K562 (cell line): Measurements from ENCODE around the gene SYMPK. TPM values are rescaled to one million over a fixed set of nuclear protein-coding genes. Genes with fewer than 3 reads are reported as not detected.

Experiments
- ATAC-seq: fragments of 200-7000 bp; cut with Tn5 transposase; 3 replicates; pipeline ENCODE4 v1.9.1; 2020; ENCODE audit warnings: moderate library complexity
- BruUV-seq: library from RNA; stranded (reverse); fragments of 400-500 nt; replicated peaks from 2 replicates; lab custom pipeline; 2021; lab: Mats Ljungman, UMichigan
- CTCF ChIA-PET: fragments of 300-600 bp; formaldehyde crosslinking; extraction: SDS; loops from one replicate; lab custom pipeline; 2021; ENCODE audit warnings: low intra/inter-chr PET ratio; lab: Yijun Ruan, JAX
- POLR2A ChIA-PET: fragments of 300-600, 350-650 bp; sonication (Branson Sonifier 250); formaldehyde crosslinking; extraction: SDS; loops from one replicate; lab custom pipeline; 2021; ENCODE audit warnings: antibody characterized with exemption, inconsistent platforms; lab: Yijun Ruan, JAX
- DNase-seq, 4 experiments: peaks; one replicate each; pipeline versions ENCODE4 v3.0.0 to v3.0.0-alpha.2; 2011 to 2018; ENCODE audit warnings: low spot score in 3 of 4, mixed read lengths in 3 of 4; ENCODE audit errors: extremely low read depth in 1 of 4
- FAIRE-seq: peaks from 2 replicates; lab custom pipeline; 2011; peaks lifted over from hg19 to GRCh38; lab: Jason Lieb, UNC
- H2AFZ ChIP-seq: 2 replicates; pipeline ENCODE4 v1.6.0; 2011; ENCODE audit warnings: low read depth, low read length, control low read depth, inconsistent platforms
- H3K27ac ChIP-seq: fragments of 200-600 bp; 3 replicates; pipeline ENCODE4 v1.8.0; 2011; ENCODE audit warnings: low read depth, mild to moderate bottlenecking, control low read depth, inconsistent platforms, low read length, moderate library complexity, mixed read lengths; ENCODE audit errors: extremely low read depth
- H3K27me3 ChIP-seq, 2 experiments: fragments of 300-600 bp in 1 of 2; 2 replicates in 1 of 2; 3 replicates in 1 of 2; pipeline versions ENCODE4 v1.6.0 to v1.8.0; 2011; ENCODE audit warnings: inconsistent platforms in 2 of 2, low read length in 2 of 2, mild to moderate bottlenecking in 1 of 2, mixed read lengths in 1 of 2, moderate library complexity in 1 of 2; ENCODE audit not compliant: control insufficient read depth in 2 of 2, insufficient read depth in 2 of 2
- H3K36me3 ChIP-seq: fragments of 300-600 bp; 3 replicates; pipeline ENCODE4 v1.8.0; 2011; ENCODE audit warnings: mild to moderate bottlenecking, low read length, inconsistent platforms; ENCODE audit not compliant: control insufficient read depth, insufficient read depth
- H3K4me1 ChIP-seq, 2 experiments: fragments of 200-600 bp in 1 of 2; replicated peaks in 1 of 2; 2 replicates in 1 of 2; 3 replicates in 1 of 2; pipeline versions ENCODE4 v1.5.1 to v1.8.0; 2011; ENCODE audit warnings: inconsistent platforms in 2 of 2, low read length in 2 of 2, mild to moderate bottlenecking in 1 of 2, mixed read lengths in 1 of 2, moderate library complexity in 1 of 2; ENCODE audit not compliant: control insufficient read depth in 2 of 2, insufficient read depth in 2 of 2
- H3K4me2 ChIP-seq: 2 replicates; pipeline ENCODE4 v1.6.1; 2011; ENCODE audit warnings: low read length, control low read depth, inconsistent platforms, mixed read lengths; ENCODE audit not compliant: insufficient read depth
- H3K4me3 ChIP-seq: fragments of 200-600 bp; sonication (generic), shearing (Covaris generic); 2 replicates; pipeline ENCODE4 v1.5.1; 2016; ENCODE audit warnings: control low read depth, inconsistent platforms
- H3K79me2 ChIP-seq: fragments of 200-600 bp; 3 replicates; pipeline ENCODE4 v1.8.0; 2011; ENCODE audit warnings: low read length, inconsistent platforms; ENCODE audit not compliant: control insufficient read depth, insufficient read depth
- H3K9ac ChIP-seq, 2 experiments: 2 replicates each; pipeline versions ENCODE4 v1.6.0 to v1.6.1; 2011; ENCODE audit warnings: low read depth in 2 of 2, low read length in 2 of 2, control low read depth in 1 of 2, inconsistent platforms in 1 of 2, mild to moderate bottlenecking in 1 of 2, mixed read lengths in 1 of 2; ENCODE audit not compliant: insufficient read depth in 1 of 2
- H3K9me1 ChIP-seq: one replicate; pipeline ENCODE4 v1.6.0; 2011; ENCODE audit warnings: inconsistent platforms, mild to moderate bottlenecking, low read length, moderate library complexity; ENCODE audit not compliant: control insufficient read depth, insufficient read depth
- H3K9me3 ChIP-seq: replicated peaks from 2 replicates; pipeline ENCODE4 v1.5.1; 2011; ENCODE audit warnings: low read depth, low read length, inconsistent platforms; ENCODE audit not compliant: control insufficient read depth, insufficient read depth
- H4K20me1 ChIP-seq: replicated peaks from 2 replicates; pipeline ENCODE4 v1.6.1; 2011; ENCODE audit warnings: low read length, inconsistent platforms, mixed read lengths; ENCODE audit not compliant: control insufficient read depth, insufficient read depth
- ERF ChIP-seq: fragments of 450-650 bp; formaldehyde crosslinking; IDR thresholded peaks from 2 replicates; pipeline ENCODE4 v1.4.0; 2020; ENCODE audit warnings: mild to moderate bottlenecking, mixed read lengths
- IRF2 ChIP-seq: sonication (generic); formaldehyde crosslinking; IDR thresholded peaks from 2 replicates; pipeline ENCODE4 v1.8.1; 2022; ENCODE audit warnings: mild to moderate bottlenecking, missing genetic modification reagents
- MYC ChIP-seq, 2 experiments: fragments of 250-450 bp in 1 of 2; sonication (Bioruptor Pico) in 1 of 2; IDR thresholded peaks; 2 replicates each; pipeline versions ENCODE4 v1.5.1 to v1.6.1; 2012 to 2021; ENCODE audit warnings: low read depth in 2 of 2, borderline replicate concordance in 1 of 2, improper control_type of control experiment in 1 of 2, low read length in 1 of 2, mild to moderate bottlenecking in 1 of 2, moderate library complexity in 1 of 2
- POLR2AphosphoS5 ChIP-seq: IDR thresholded peaks from 2 replicates; pipeline ENCODE4 v1.6.1; 2011; ENCODE audit warnings: mild to moderate bottlenecking, low read depth, low read length, moderate library complexity; ENCODE audit not compliant: control insufficient read depth, insufficient read depth
- PYGO2 ChIP-seq: fragments of 450-650 bp; IDR thresholded peaks from 2 replicates; pipeline ENCODE4 v1.6.1; 2016; ENCODE audit warnings: mild to moderate bottlenecking, missing genetic modification characterization, moderate library complexity, missing compliant biosample characterization
- RHOXF2B ChIP-seq: fragments of 250-450 bp; sonication (Bioruptor Pico); conservative IDR thresholded peaks from 2 replicates; pipeline ENCODE4 v1.5.1; 2021
- SMAD4 ChIP-seq: fragments of 250-450 bp; sonication (Bioruptor Pico); conservative IDR thresholded peaks from 2 replicates; pipeline ENCODE4 v1.8.0; 2021; ENCODE audit warnings: inconsistent platforms, mild to moderate bottlenecking, moderate library complexity
- SPI1 ChIP-seq: IDR thresholded peaks from 2 replicates; pipeline ENCODE4 v1.6.1; 2011; ENCODE audit warnings: low read depth, low read length, control low read depth, borderline replicate concordance
- ZNF143 ChIP-seq: sonication (generic); formaldehyde crosslinking; IDR thresholded peaks from 2 replicates; pipeline ENCODE4 v1.9.0; 2022; ENCODE audit warnings: mild to moderate bottlenecking, missing genetic modification reagents
- ZNF444 ChIP-seq: fragments of 250-450 bp; sonication (Bioruptor Pico); IDR thresholded peaks from 2 replicates; pipeline ENCODE4 v1.4.0; 2020; ENCODE audit warnings: mild to moderate bottlenecking, moderate library complexity
- ZNF551 ChIP-seq: fragments of 250-450 bp; sonication (Bioruptor Pico); IDR thresholded peaks from 2 replicates; pipeline ENCODE4 v1.5.0; 2021; ENCODE audit warnings: mild to moderate bottlenecking, moderate library complexity
- ZNF583 ChIP-seq: fragments of 250-450 bp; sonication (Bioruptor Pico); IDR thresholded peaks from 2 replicates; pipeline ENCODE4 v1.4.0; 2020
- WGBS: fragments of 100-300 bp; shearing (Covaris generic); methylation state at CpG from one replicate; pipeline ENCODE4 v1.1.6; 2016; ENCODE audit warnings: low coverage, mixed read lengths; ENCODE audit not compliant: insufficient coverage; ENCODE audit errors: missing lambda C conversion rate; 5-methylcytosine and 5-hydroxymethylcytosine counted together
- in situ Hi-C: fragments of 300-500 bp; cut with MboI; formaldehyde crosslinking; loops from 4 replicates; pipeline ENCODE4 v1.15.0; 2018; ENCODE audit warnings: inconsistent platforms, mixed read lengths
- intact Hi-C: fragments of 100-400 bp; cut with micrococcal nuclease; formaldehyde crosslinking; loops from 2 replicates; pipeline ENCODE4 v1.14.2; 2022
- polyA plus RNA-seq, 8 experiments: library from polyadenylated mRNA; depleted of rRNA in 4 of 8; stranded (reverse) in 5 of 8; unstranded in 3 of 8; fragments of >200 nt; fragmentation: Nextera tagmentation in 2 of 8; fragmentation: Illumina TruSeq in 1 of 8; extraction: Ambion mirVana in 2 of 8; extraction: Trizol in 1 of 8; gene quantifications; 2 replicates each; pipeline versions ENCODE4 v1.2.1 to v1.2.3, GENCODE V29; 2011 to 2014; ENCODE audit warnings: inconsistent platforms in 1 of 8, missing spikeins in 1 of 8
- total RNA-seq, 7 experiments: library from RNA; depleted of rRNA in 6 of 7; stranded (reverse); fragments of >200 nt in 6 of 7; fragmentation: Illumina TruSeq in 2 of 7; extraction: Trizol in 2 of 7; gene quantifications; 2 replicates each; pipeline versions ENCODE4 v1.2.1 to v1.2.3, GENCODE V29; 2011 to 2021; ENCODE audit warnings: low replicate concordance in 1 of 7
- TF ChIP-seq, protein P1 (sequence below): fragments of 450-650 bp; IDR thresholded peaks from 2 replicates; pipeline ENCODE4 v1.6.1; 2016; ENCODE audit warnings: mild to moderate bottlenecking
- TF ChIP-seq, protein P2 (sequence below), 3 experiments: IDR thresholded peaks in 2 of 3; conservative IDR thresholded peaks in 1 of 3; 2 replicates each; pipeline ENCODE4 v1.5.1; 2011 to 2012; ENCODE audit warnings: low read length in 3 of 3, mild to moderate bottlenecking in 3 of 3, control low read depth in 2 of 3, improper control_type of control experiment in 1 of 3, inconsistent platforms in 1 of 3, low read depth in 1 of 3, mixed read lengths in 1 of 3, moderate library complexity in 1 of 3; ENCODE audit not compliant: insufficient read depth in 2 of 3
- TF ChIP-seq, protein P3 (sequence below): sonication (generic); IDR thresholded peaks from 2 replicates; pipeline ENCODE4 v1.6.1; 2016
- TF ChIP-seq, protein P4 (sequence below): fragments of 450-650 bp; IDR thresholded peaks from 2 replicates; pipeline ENCODE4 v1.6.1; 2016; ENCODE audit warnings: antibody characterized with exemption

Gene SYMPK
- total and polyA plus RNA-seq, 9 of the 15 experiments (the other 6 are each of a cell fraction or from before 2014, with no cell fraction given) = 0.73 to 95.5 (median 58.4) TPM

DNA sequence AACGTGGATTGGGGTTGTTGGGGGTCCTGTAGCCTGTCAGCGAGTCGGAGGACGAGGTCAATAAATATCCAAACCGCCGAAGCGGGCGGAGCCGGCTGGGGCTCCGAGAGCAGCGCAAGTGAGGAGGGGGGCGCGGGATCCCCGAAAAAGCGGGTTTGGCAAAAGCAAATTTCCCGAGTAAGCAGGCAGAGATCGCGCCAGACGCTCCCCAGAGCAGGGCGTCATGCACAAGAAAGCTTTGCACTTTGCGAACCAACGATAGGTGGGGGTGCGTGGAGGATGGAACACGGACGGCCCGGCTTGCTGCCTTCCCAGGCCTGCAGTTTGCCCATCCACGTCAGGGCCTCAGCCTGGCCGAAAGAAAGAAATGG lies 93.1 kb downstream of the SYMPK start:
- CTCF ChIA-PET = interaction anchor here (1.4 to 2.9 kb wide), 3 partner anchors 29 to 308 kb away, joined by 5 to 22 read pairs (median 14); no protein-coding TSS in a partner anchor
- Histone ChIP-seq H3K36me3 (peaks cover 12% of the 10 kb centered on the region; the same call in 1 of the 3 replicates), H3K4me3 (peak overlapping the region; percentile 56), H2AFZ (peak overlapping the region; percentile 72), H4K20me1 (no peaks in the 10 kb centered on the region), H3K9me1 (no peaks in the 10 kb centered on the region), H3K4me1 (peaks cover 10 to 74% of the 10 kb centered on the region in 2 experiments; a peak in 4 of 5 replicates), H3K79me2 (peaks cover 17% of the 10 kb centered on the region; the same call in 2 of the 3 replicates), H3K27ac (peak overlapping the region; percentile 75), H3K27me3 (no peaks in the 10 kb centered on the region), H3K4me2 (peak overlapping the region; percentile 92), H3K9me3 (no peaks in the 10 kb centered on the region), H3K9ac (peak overlapping the region; percentile 53 to 79)
- POLR2A ChIA-PET = interaction anchor here (0.6 to 5.9 kb wide), 13 partner anchors 13 to 249 kb away, joined by 3 to 70 read pairs (median 4); partner anchors contain the start of genes DMPK, DMWD, FBXO46 and QPCTL
- intact Hi-C loops (loop anchor here (1.0 kb wide), 2 partner anchors 29 to 53 kb away; no protein-coding TSS in a partner anchor), in situ Hi-C loops (no loop called here)
- FAIRE-seq = no peak
- peak in 2 of 4 experiments; percentile 39 to 53 for DNase-seq
- no TSS peak for BruUV-seq
- 0% methylated on average over 16 of the region's 28 CpGs for WGBS
- peak; percentile 2; the same call in 1 of the 3 replicates for ATAC-seq
- TF ChIP-seq POLR2AphosphoS5 (no peak), SPI1 (no peak), MYC (IDR thresholded peaks at IDR 0.05; ENCODE audit: low read depth, low read length) (no peak), MYC (CRISPR knock-in tag; IDR thresholded peaks at IDR 0.05; ENCODE audit: borderline replicate concordance, low read depth) (no peak), ZNF444 (CRISPR knock-in tag) (no peak), PYGO2 (tag) (no peak), ERF (CRISPR knock-in tag) (no peak), IRF2 (CRISPR knock-in tag) (no peak), ZNF143 (no peak), SMAD4 (CRISPR knock-in tag) (no peak), RHOXF2B (CRISPR knock-in tag) (no peak), ZNF551 (CRISPR knock-in tag) (no peak), ZNF583 (CRISPR knock-in tag) (no peak)
- TF ChIP-seq, protein P1, sequence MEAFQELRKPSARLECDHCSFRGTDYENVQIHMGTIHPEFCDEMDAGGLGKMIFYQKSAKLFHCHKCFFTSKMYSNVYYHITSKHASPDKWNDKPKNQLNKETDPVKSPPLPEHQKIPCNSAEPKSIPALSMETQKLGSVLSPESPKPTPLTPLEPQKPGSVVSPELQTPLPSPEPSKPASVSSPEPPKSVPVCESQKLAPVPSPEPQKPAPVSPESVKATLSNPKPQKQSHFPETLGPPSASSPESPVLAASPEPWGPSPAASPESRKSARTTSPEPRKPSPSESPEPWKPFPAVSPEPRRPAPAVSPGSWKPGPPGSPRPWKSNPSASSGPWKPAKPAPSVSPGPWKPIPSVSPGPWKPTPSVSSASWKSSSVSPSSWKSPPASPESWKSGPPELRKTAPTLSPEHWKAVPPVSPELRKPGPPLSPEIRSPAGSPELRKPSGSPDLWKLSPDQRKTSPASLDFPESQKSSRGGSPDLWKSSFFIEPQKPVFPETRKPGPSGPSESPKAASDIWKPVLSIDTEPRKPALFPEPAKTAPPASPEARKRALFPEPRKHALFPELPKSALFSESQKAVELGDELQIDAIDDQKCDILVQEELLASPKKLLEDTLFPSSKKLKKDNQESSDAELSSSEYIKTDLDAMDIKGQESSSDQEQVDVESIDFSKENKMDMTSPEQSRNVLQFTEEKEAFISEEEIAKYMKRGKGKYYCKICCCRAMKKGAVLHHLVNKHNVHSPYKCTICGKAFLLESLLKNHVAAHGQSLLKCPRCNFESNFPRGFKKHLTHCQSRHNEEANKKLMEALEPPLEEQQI = no peak
- TF ChIP-seq, protein P2, sequence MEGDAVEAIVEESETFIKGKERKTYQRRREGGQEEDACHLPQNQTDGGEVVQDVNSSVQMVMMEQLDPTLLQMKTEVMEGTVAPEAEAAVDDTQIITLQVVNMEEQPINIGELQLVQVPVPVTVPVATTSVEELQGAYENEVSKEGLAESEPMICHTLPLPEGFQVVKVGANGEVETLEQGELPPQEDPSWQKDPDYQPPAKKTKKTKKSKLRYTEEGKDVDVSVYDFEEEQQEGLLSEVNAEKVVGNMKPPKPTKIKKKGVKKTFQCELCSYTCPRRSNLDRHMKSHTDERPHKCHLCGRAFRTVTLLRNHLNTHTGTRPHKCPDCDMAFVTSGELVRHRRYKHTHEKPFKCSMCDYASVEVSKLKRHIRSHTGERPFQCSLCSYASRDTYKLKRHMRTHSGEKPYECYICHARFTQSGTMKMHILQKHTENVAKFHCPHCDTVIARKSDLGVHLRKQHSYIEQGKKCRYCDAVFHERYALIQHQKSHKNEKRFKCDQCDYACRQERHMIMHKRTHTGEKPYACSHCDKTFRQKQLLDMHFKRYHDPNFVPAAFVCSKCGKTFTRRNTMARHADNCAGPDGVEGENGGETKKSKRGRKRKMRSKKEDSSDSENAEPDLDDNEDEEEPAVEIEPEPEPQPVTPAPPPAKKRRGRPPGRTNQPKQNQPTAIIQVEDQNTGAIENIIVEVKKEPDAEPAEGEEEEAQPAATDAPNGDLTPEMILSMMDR (IDR thresholded peaks at IDR 0.05 in 2 of 3, conservative IDR thresholded peaks at IDR 0.05 in 1 of 3; ENCODE audit: insufficient read depth in 2 of 3, low read depth in 1 of 3, low read length in 3 of 3) = no peak
- TF ChIP-seq, protein P3, sequence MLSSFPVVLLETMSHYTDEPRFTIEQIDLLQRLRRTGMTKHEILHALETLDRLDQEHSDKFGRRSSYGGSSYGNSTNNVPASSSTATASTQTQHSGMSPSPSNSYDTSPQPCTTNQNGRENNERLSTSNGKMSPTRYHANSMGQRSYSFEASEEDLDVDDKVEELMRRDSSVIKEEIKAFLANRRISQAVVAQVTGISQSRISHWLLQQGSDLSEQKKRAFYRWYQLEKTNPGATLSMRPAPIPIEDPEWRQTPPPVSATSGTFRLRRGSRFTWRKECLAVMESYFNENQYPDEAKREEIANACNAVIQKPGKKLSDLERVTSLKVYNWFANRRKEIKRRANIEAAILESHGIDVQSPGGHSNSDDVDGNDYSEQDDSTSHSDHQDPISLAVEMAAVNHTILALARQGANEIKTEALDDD = no peak
- TF ChIP-seq, protein P4, sequence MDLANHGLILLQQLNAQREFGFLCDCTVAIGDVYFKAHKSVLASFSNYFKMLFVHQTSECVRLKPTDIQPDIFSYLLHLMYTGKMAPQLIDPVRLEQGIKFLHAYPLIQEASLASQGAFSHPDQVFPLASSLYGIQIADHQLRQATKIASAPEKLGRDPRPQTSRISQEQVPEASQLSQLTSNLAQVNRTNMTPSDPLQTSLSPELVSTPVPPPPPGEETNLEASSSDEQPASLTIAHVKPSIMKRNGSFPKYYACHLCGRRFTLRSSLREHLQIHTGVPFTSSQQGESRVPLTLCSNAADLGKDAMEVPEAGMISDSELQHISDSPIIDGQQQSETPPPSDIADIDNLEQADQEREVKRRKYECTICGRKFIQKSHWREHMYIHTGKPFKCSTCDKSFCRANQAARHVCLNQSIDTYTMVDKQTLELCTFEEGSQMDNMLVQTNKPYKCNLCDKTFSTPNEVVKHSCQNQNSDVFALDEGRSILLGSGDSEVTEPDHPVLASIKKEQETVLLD = no peak
